GM12878 (cell line): ENCODE results near the gene KIF2C. TPM values are rescaled to one million over a fixed set of nuclear protein-coding genes. Genes with fewer than 3 reads are reported as not detected.
A peak's percentile ranks its signal among the peaks of the same experiment; 100 is the strongest.

Experiments used
- CREM ChIP-seq: IDR thresholded peaks from 2 replicates; pipeline ENCODE4 v1.6.1; 2014; ENCODE audit warnings: antibody characterized with exemption, low read depth
- DPF2 ChIP-seq: fragments of 450-650 bp; IDR thresholded peaks from 2 replicates; pipeline ENCODE4 v1.6.1; 2017; ENCODE audit warnings: mild to moderate bottlenecking
- E4F1 ChIP-seq: fragments of 450-650 bp; IDR thresholded peaks from 2 replicates; pipeline ENCODE4 v1.6.1; 2018; ENCODE audit warnings: borderline replicate concordance, mild to moderate bottlenecking; ENCODE audit not compliant: partially characterized antibody
- EED ChIP-seq: sonication (generic); IDR thresholded peaks from 2 replicates; pipeline ENCODE4 v1.6.1; 2016; ENCODE audit warnings: antibody characterized with exemption, low read depth
- FOS ChIP-seq: IDR thresholded peaks from 3 replicates; pipeline ENCODE4 v1.6.1; 2011; ENCODE audit warnings: borderline replicate concordance; ENCODE audit not compliant: insufficient read length; ENCODE audit errors: extremely low read depth
- HDAC6 ChIP-seq: fragments of 200-600 bp; sonication (generic); IDR thresholded peaks from one replicate; pipeline ENCODE4 v1.8.0; 2017; ENCODE audit warnings: antibody characterized with exemption; ENCODE audit not compliant: unreplicated experiment
- HSF1 ChIP-seq: fragments of 150-350 bp; IDR thresholded peaks from 2 replicates; pipeline ENCODE4 v1.6.1; 2014; ENCODE audit warnings: mild to moderate bottlenecking, low read depth, low read length
- IRF3 ChIP-seq: fragments of 450-650 bp; IDR thresholded peaks from 2 replicates; pipeline ENCODE4 v1.6.1; 2014; ENCODE audit warnings: mild to moderate bottlenecking
- IRF5 ChIP-seq: fragments of 450-650 bp; IDR thresholded peaks from 2 replicates; pipeline ENCODE4 v1.6.1; 2017; ENCODE audit warnings: borderline replicate concordance
- JUNB ChIP-seq: IDR thresholded peaks from 2 replicates; pipeline ENCODE4 v1.6.1; 2016; ENCODE audit warnings: antibody characterized with exemption, mild to moderate bottlenecking
- JUND ChIP-seq: IDR thresholded peaks from 2 replicates; pipeline ENCODE4 v1.6.1; 2012; ENCODE audit warnings: low read depth, mild to moderate bottlenecking, low read length, improper control_type of control experiment, moderate library complexity
- NFIC ChIP-seq: IDR thresholded peaks from 2 replicates; pipeline ENCODE4 v1.6.1; 2012; ENCODE audit warnings: low read depth, mild to moderate bottlenecking, inconsistent platforms, low read length, moderate library complexity
- NFXL1 ChIP-seq: fragments of 450-650 bp; IDR thresholded peaks from 2 replicates; pipeline ENCODE4 v1.6.1; 2017; ENCODE audit warnings: antibody characterized with exemption, mild to moderate bottlenecking, borderline replicate concordance
- NFYA ChIP-seq: IDR thresholded peaks from 2 replicates; pipeline ENCODE4 v1.6.1; 2011; ENCODE audit warnings: low read depth, mild to moderate bottlenecking, low read length, improper control_type of control experiment, borderline replicate concordance
- NR2C2 ChIP-seq: IDR thresholded peaks from 2 replicates; pipeline ENCODE4 v1.6.1; 2011; ENCODE audit warnings: borderline replicate concordance, low read depth; ENCODE audit not compliant: control insufficient read depth, insufficient read length
- NRF1 ChIP-seq: conservative IDR thresholded peaks from 2 replicates; pipeline ENCODE4 v1.6.1; 2011; ENCODE audit warnings: mild to moderate bottlenecking, low read depth, low read length, improper control_type of control experiment
- PAX8 ChIP-seq: fragments of 450-650 bp; IDR thresholded peaks from 2 replicates; pipeline ENCODE4 v1.6.1; 2017; ENCODE audit warnings: mild to moderate bottlenecking, moderate library complexity
- RELA ChIP-seq: fragments of 450-650 bp; IDR thresholded peaks from 2 replicates; pipeline ENCODE4 v1.8.0; 2014; ENCODE audit warnings: borderline replicate concordance; ENCODE audit not compliant: partially characterized antibody
- RFX5 ChIP-seq: IDR thresholded peaks from 2 replicates; pipeline ENCODE4 v1.6.1; 2011; ENCODE audit warnings: low read depth, low read length, improper control_type of control experiment
- SMC3 ChIP-seq: IDR thresholded peaks from 2 replicates; pipeline ENCODE4 v1.6.1; 2011; ENCODE audit warnings: low read length, improper control_type of control experiment, borderline replicate concordance
- TBL1XR1 ChIP-seq: IDR thresholded peaks from 2 replicates; pipeline ENCODE4 v1.6.1; 2012; ENCODE audit warnings: low read depth, low read length, improper control_type of control experiment
- TCF12 ChIP-seq: IDR thresholded peaks from 2 replicates; pipeline ENCODE4 v1.6.1; 2011; ENCODE audit warnings: low read depth, mild to moderate bottlenecking, low read length
- TCF7 ChIP-seq: IDR thresholded peaks from 2 replicates; pipeline ENCODE4 v1.6.1; 2014; ENCODE audit warnings: antibody characterized with exemption, borderline replicate concordance
- YY1 ChIP-seq: IDR thresholded peaks from 2 replicates; pipeline ENCODE4 v1.6.1; 2011; ENCODE audit warnings: low read depth, mild to moderate bottlenecking, low read length
- ZNF207 ChIP-seq: fragments of 450-650 bp; IDR thresholded peaks from 2 replicates; pipeline ENCODE4 v1.6.1; 2014; ENCODE audit warnings: antibody characterized with exemption, mild to moderate bottlenecking, borderline replicate concordance
- ZZZ3 ChIP-seq: IDR thresholded peaks from 2 replicates; pipeline ENCODE4 v1.6.1; 2011; ENCODE audit warnings: low read depth; ENCODE audit not compliant: control insufficient read depth, insufficient read length
- polyA plus RNA-seq, 11 experiments: library from polyadenylated mRNA; depleted of rRNA in 4 of 11; unstranded in 6 of 11; stranded (reverse) in 5 of 11; fragments of >200 nt; fragmentation: Nextera tagmentation in 4 of 11; fragmentation: Illumina TruSeq in 1 of 11; extraction: Ambion mirVana in 4 of 11; extraction: Trizol in 1 of 11; gene quantifications; 1 replicate in 1 of 11; 2 replicates in 10 of 11; pipeline versions ENCODE4 v1.2.1 to v1.2.3, GENCODE V29; 2011 to 2016; ENCODE audit warnings: inconsistent platforms in 2 of 11, missing spikeins in 2 of 11, low read depth in 1 of 11
- total RNA-seq, 4 experiments: library from RNA; depleted of rRNA in 3 of 4; stranded (reverse); fragments of >200 nt in 3 of 4; fragmentation: Illumina TruSeq in 1 of 4; extraction: Trizol in 1 of 4; gene quantifications; 2 replicates each; pipeline versions ENCODE4 v1.2.1 to v1.2.3, GENCODE V29; 2013 to 2021

The KIF2C gene
- total and polyA plus RNA-seq, 10 of the 15 experiments (the other 5 are each of a cell fraction or from before 2014, with no cell fraction given), result 42.3 to 104 (median 83.8) TPM

- TF ChIP-seq ZZZ3 (no peak), PAX8 (peak; percentile 84; the same call in 1 of the 2 replicates), TCF12 (peak; percentile 37), NFXL1 (no peak), YY1 (peak; percentile 68), NRF1 (no peak), TCF7 (no peak; the same call in none of the 2 replicates), TBL1XR1 (peak; percentile 39; the same call in 1 of the 2 replicates), RFX5 (no peak), FOS (no peak), NFIC (peak; percentile 98), ZNF207 (peak; percentile 82; the same call in 1 of the 2 replicates), CREM (peak; percentile 72), NR2C2 (no peak), JUND (no peak), IRF5 (no peak), JUNB (peak; percentile 66), HSF1 (peak; percentile 43; the same call in 1 of the 2 replicates), RELA (peak; percentile 92), E4F1 (no peak), IRF3 (no peak), NFYA (no peak), EED (peak; percentile 97), SMC3 (peak; percentile 53; the same call in 1 of the 2 replicates), DPF2 (0 out of 2 replicates have a peak, but pooled peaks have one; percentile 32), HDAC6 (peak; percentile 92)
Observed at GRCh38 chr1:44730741-44731512, 8.7 kb upstream of the KIF2C start, which contains the start of gene RNU5D-1 (continued).
